Skeletal muscle tissue (tissue), 4 donors: Measurements from ENCODE around the gene ERC1. TPM values are rescaled to one million over a fixed set of nuclear protein-coding genes. Genes with fewer than 3 reads are reported as not detected.

Experiments
- H3K27ac ChIP-seq: one replicate; pipeline ENCODE4 v1.7.0; 2013; ENCODE audit warnings: mild to moderate bottlenecking, low read depth, low read length, inconsistent platforms
- H3K27me3 ChIP-seq, 3 donors: one replicate each; pipeline ENCODE4 v1.7.0; 2013; ENCODE audit warnings: low read length in 3 of 3; ENCODE audit not compliant: control insufficient read depth in 3 of 3, insufficient read depth in 3 of 3
- H3K36me3 ChIP-seq, 3 donors: one replicate each; pipeline ENCODE4 v1.7.0; 2013; ENCODE audit warnings: low read length in 3 of 3; ENCODE audit not compliant: control insufficient read depth in 3 of 3, insufficient read depth in 3 of 3
- H3K4me1 ChIP-seq, 3 donors: one replicate each; pipeline ENCODE4 v1.7.0; 2013; ENCODE audit warnings: low read length in 3 of 3, mild to moderate bottlenecking in 3 of 3; ENCODE audit not compliant: control insufficient read depth in 3 of 3, insufficient read depth in 3 of 3
- H3K4me3 ChIP-seq, 3 donors: one replicate each; pipeline ENCODE4 v1.7.0; 2013; ENCODE audit warnings: low read length in 3 of 3
- H3K9ac ChIP-seq, 3 donors: one replicate each; pipeline ENCODE4 v1.7.0; 2013; ENCODE audit warnings: low read length in 3 of 3, mild to moderate bottlenecking in 3 of 3, moderate library complexity in 2 of 3, low read depth in 1 of 3
- H3K9me3 ChIP-seq, 3 donors: one replicate each; pipeline ENCODE4 v1.7.0; 2013; ENCODE audit warnings: low read length in 3 of 3; ENCODE audit not compliant: control insufficient read depth in 3 of 3
- total RNA-seq: library from RNA; depleted of rRNA; stranded (reverse); fragments of >200 nt; gene quantifications from one replicate; pipeline ENCODE4 v1.2.3, GENCODE V29; 2014
- donor health status: Osteomylitis.

Gene ERC1
- total RNA-seq, 1 donor from 2014 or later, result 56.9 TPM

- Histone ChIP-seq H3K27me3 (peaks cover 7 to 32% (median 18%) of the 10 kb centered on the region in 3 donors), H3K4me1 (peaks cover 10 to 15% (median 10%) of the 10 kb centered on the region in 3 donors), H3K27ac (no peak overlapping the region), H3K9me3 (no peaks in the 10 kb centered on the region), H3K9ac (no peak overlapping the region), H3K36me3 (no peaks in the 10 kb centered on the region), H3K4me3 (no peak overlapping the region)
These were observed 512.3 kb downstream of the ERC1 start for GRCh38 chr12:1503281-1503711.

DNA sequence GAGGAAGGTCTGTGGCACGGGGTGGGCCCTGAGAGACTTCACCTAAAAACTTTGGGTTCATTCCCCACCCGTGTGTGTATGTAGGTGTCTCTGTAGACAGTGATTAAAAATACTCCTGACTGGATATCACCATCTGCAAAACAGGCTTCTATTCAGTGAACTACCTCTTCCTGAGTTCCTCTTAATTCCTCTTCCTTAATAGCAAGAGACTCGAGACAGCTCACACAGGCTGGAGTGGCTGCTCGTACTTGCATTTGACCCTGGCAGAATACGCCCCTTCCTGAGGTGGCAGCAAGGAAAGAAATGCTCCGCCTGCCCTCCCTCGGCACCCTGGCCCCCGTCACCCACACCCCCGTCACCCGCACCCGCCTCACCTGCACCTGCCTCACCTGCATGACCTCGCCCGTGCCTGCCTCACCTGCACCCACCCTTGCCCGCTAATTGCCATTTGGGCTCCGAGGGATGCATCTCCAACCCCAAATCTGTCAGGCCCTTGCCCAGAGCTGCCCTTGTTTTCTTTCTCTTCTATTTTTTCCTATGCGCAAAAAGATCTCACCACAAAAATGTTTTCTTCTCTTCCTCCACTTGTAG lies 513.4 kb downstream of the ERC1 start:
- no peaks in the 10 kb centered on the region for H3K9me3 ChIP-seq
- H3K36me3 ChIP-seq, result no peaks in the 10 kb centered on the region
- H3K9ac ChIP-seq, result no peak overlapping the region
- no peak overlapping the region for H3K27ac ChIP-seq
- H3K4me3 ChIP-seq, result no peak overlapping the region
- peaks cover 9 to 15% (median 10%) of the 10 kb centered on the region in 3 donors for H3K4me1 ChIP-seq
- H3K27me3 ChIP-seq, result peaks cover 7 to 29% (median 19%) of the 10 kb centered on the region in 3 donors

DNA sequence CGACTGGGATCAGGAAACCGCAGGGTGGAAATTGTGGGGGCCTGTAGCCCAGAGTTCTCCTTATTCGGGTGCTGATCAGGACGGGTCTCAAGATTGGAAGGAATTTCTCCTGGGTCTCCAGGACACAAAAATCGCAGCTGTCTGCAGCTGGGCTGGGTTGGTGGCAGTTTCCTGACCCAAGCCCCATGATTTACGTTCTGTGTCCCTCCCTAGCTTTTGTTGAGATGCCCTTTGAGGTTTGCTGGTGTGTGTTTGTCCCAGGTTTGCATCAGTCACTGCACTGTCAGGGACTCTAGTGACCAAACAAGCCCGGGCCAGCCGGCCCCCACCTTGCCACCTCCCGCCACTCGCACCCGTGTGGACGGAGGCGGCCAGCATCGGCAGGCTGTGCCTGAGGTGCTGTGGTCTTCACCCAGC lies 513.9 kb downstream of the ERC1 start:
- H3K4me3 ChIP-seq, result no peak overlapping the region
- peaks cover 8 to 13% (median 12%) of the 10 kb centered on the region in 3 donors for H3K4me1 ChIP-seq
- H3K27me3 ChIP-seq, result peaks cover 13 to 26% (median 22%) of the 10 kb centered on the region in 3 donors
- no peaks in the 10 kb centered on the region for H3K9me3 ChIP-seq
- H3K36me3 ChIP-seq, result no peaks in the 10 kb centered on the region
- H3K27ac ChIP-seq, result no peak overlapping the region
- no peak overlapping the region for H3K9ac ChIP-seq

- Histone ChIP-seq H3K27me3 (peaks cover 14 to 26% (median 22%) of the 10 kb centered on the region in 3 donors), H3K27ac (no peak overlapping the region), H3K9ac (no peak overlapping the region), H3K36me3 (no peaks in the 10 kb centered on the region), H3K4me1 (peaks cover 2 to 7% (median 5%) of the 10 kb centered on the region in 3 donors), H3K4me3 (no peak overlapping the region), H3K9me3 (no peaks in the 10 kb centered on the region)
These were observed 514.6 kb downstream of the ERC1 start for GRCh38 chr12:1505576-1505975.

- H3K4me3 ChIP-seq, result no peak overlapping the region
- H3K9me3 ChIP-seq, result no peaks in the 10 kb centered on the region
- peaks cover 14 to 22% (median 19%) of the 10 kb centered on the region in 3 donors for H3K27me3 ChIP-seq
- no peaks in the 10 kb centered on the region for H3K36me3 ChIP-seq
- H3K27ac ChIP-seq, result no peak overlapping the region
- peaks cover 0 to 5% (median 2%) of the 10 kb centered on the region in 3 donors for H3K4me1 ChIP-seq
- H3K9ac ChIP-seq, result no peak overlapping the region
These were observed 516.3 kb downstream of the ERC1 start for GRCh38 chr12:1507308-1507707.

DNA sequence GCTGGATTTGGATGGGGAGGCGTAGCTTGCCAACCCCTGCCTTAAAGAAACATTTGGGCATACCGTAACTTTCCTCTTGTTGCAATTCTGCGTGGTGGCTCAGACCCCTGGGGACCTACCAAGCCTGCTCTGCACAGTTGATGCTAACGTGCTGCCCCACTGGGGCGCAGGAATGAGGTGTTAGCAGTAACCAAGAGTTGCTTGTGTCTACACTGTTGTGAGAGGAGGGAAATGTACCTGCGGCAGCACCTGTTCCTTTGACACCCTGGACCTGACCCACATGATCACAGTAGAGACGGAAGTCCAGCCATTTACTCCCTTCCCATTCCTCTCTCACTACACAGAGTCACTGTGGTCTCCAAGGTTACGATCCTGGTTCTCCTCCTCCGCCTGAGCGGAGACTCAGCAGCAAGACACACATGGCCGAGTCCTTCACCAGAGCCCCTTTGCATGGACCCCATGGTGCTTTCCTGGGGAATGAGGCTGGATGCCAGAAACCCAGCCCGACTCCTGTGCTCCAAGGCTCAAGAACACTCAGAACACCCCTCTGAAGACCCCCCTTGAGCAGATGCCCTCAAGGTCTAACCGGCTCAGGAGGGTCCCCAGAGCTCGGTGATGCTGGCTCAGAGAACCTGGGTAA lies 518.5 kb downstream of the ERC1 start:
- Histone ChIP-seq H3K27ac (no peak overlapping the region), H3K4me3 (no peak overlapping the region)

GRCh38 chr12:1510056-1510812 lies 519.2 kb downstream of the ERC1 start:
- peaks cover 0 to 5% (median 0%) of the 10 kb centered on the region in 3 donors for H3K4me1 ChIP-seq
- no peak overlapping the region for H3K4me3 ChIP-seq
- no peak overlapping the region for H3K27ac ChIP-seq

More for the DNA sequence above, 518.5 kb downstream of the ERC1 start:
- Histone ChIP-seq H3K9me3 (peaks cover 0 to 1% (median 0%) of the 10 kb centered on the region in 3 donors), H3K9ac (no peak overlapping the region), H3K27me3 (peaks cover 6 to 11% (median 8%) of the 10 kb centered on the region in 3 donors), H3K36me3 (no peaks in the 10 kb centered on the region), H3K4me1 (peaks cover 0 to 5% (median 0%) of the 10 kb centered on the region in 3 donors)

DNA sequence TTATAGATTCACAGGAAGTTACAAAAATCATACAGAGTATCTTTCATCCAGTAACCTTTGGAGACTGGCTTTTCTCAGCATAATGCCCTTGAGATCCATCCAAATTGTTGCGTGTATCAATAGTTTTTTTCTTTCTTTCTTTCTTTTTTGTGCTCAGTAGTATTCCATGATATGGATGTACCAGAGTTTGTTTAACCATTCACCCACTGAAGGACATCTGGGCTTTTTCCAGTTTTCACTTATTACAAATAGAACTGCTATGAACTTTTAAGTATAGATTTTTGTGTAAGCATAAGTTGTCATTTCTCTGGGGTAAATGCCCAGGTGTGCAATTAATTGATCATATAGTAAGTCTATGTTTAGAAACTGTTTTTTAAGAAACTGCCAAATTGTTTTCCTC lies 524.0 kb downstream of the ERC1 start:
- Histone ChIP-seq H3K36me3 (no peaks in the 10 kb centered on the region), H3K4me3 (no peak overlapping the region), H3K27me3 (peaks cover 5 to 26% (median 8%) of the 10 kb centered on the region in 3 donors), H3K9ac (no peak overlapping the region), H3K9me3 (peaks cover 0 to 3% (median 0%) of the 10 kb centered on the region in 3 donors), H3K4me1 (peaks cover 0 to 3% (median under 1%) of the 10 kb centered on the region in 3 donors), H3K27ac (no peak overlapping the region)

More at GRCh38 chr12:1510056-1510812, 519.2 kb downstream of the ERC1 start:
- H3K36me3 ChIP-seq, result no peaks in the 10 kb centered on the region
- H3K9ac ChIP-seq, result no peak overlapping the region
- H3K9me3 ChIP-seq, result peaks cover 0 to 3% (median 0%) of the 10 kb centered on the region in 3 donors
- H3K27me3 ChIP-seq, result peaks cover 5 to 8% (median 6%) of the 10 kb centered on the region in 3 donors

- no peak overlapping the region for H3K27ac ChIP-seq
These were observed 524.4 kb downstream of the ERC1 start for GRCh38 chr12:1515428-1515827.

More at GRCh38 chr12:1515428-1515827, 524.4 kb downstream of the ERC1 start:
- H3K9me3 ChIP-seq, result peaks cover 0 to 3% (median 0%) of the 10 kb centered on the region in 3 donors
- H3K36me3 ChIP-seq, result no peaks in the 10 kb centered on the region
- H3K4me3 ChIP-seq, result no peak overlapping the region
- peaks cover 5 to 23% (median 7%) of the 10 kb centered on the region in 3 donors for H3K27me3 ChIP-seq
- H3K4me1 ChIP-seq, result peaks cover 0 to 3% (median 0%) of the 10 kb centered on the region in 3 donors
- H3K9ac ChIP-seq, result no peak overlapping the region
